Panc1 (cell line): ENCODE measurements around the gene RBM10. TPM values are rescaled to one million over a fixed set of nuclear protein-coding genes. Genes with fewer than 3 reads are reported as not detected.
"Not testable (repeated sequence)": the region's sequence is repeated elsewhere in the genome, so short reads cannot be mapped to it uniquely, and the experiment has no call there.

Experiments used
- ATAC-seq: fragments of 200-7000 bp; cut with Tn5 transposase; 2 replicates; pipeline ENCODE4 v1.9.1; 2020; ENCODE audit warnings: mild to moderate bottlenecking, moderate library complexity
- BruUV-seq: library from RNA; stranded (reverse); fragments of 400-500 nt; replicated peaks from 2 replicates; lab custom pipeline; 2021; lab: Mats Ljungman, UMichigan
- CTCF ChIA-PET: fragments of 300-600 bp; sonication (Branson Sonifier 250); formaldehyde crosslinking; loops from one replicate; lab custom pipeline; 2022; ENCODE audit warnings: antibody characterized with exemption; lab: Charles Lee
- POLR2A ChIA-PET: fragments of 300-600 bp; sonication (Branson Sonifier 250); formaldehyde crosslinking; loops from one replicate; lab custom pipeline; 2022; ENCODE audit warnings: antibody characterized with exemption; lab: Charles Lee
- DNase-seq: peaks from one replicate; pipeline ENCODE4 v3.0.0-alpha.2; 2010; ENCODE audit warnings: low read depth, low spot score
- H3K27ac ChIP-seq: 2 replicates; pipeline ENCODE4 v1.5.1; 2011; ENCODE audit warnings: mild to moderate bottlenecking, low read length, inconsistent platforms
- H3K27me3 ChIP-seq: fragments of 200-500 bp; sonication (Bioruptor generic); 2 replicates; pipeline ENCODE4 v1.6.0; 2014; ENCODE audit warnings: low read length, inconsistent platforms; ENCODE audit not compliant: control insufficient read depth, insufficient read depth
- H3K36me3 ChIP-seq: fragments of 200-500 bp; sonication (Bioruptor generic); 2 replicates; pipeline ENCODE4 v1.5.1; 2014; ENCODE audit warnings: inconsistent platforms, mild to moderate bottlenecking, low read length, moderate library complexity; ENCODE audit not compliant: control insufficient read depth, insufficient read depth
- H3K4me1 ChIP-seq: 2 replicates; pipeline ENCODE4 v1.5.1; 2011; ENCODE audit warnings: inconsistent platforms, mild to moderate bottlenecking, low read length, moderate library complexity; ENCODE audit not compliant: control insufficient read depth, insufficient read depth
- H3K4me3 ChIP-seq, 2 experiments: 2 replicates each; pipeline ENCODE4 v1.5.1; 2011 to 2012; ENCODE audit warnings: low read depth in 2 of 2, low read length in 2 of 2, mild to moderate bottlenecking in 2 of 2, inconsistent platforms in 1 of 2, moderate library complexity in 1 of 2
- H3K9me3 ChIP-seq: fragments of 200-500 bp; sonication (Bioruptor generic); 2 replicates; pipeline ENCODE4 v1.5.1; 2014; ENCODE audit warnings: low read depth, mild to moderate bottlenecking, inconsistent platforms, low read length, moderate library complexity; ENCODE audit not compliant: control insufficient read depth, insufficient read depth
- POLR2AphosphoS5 ChIP-seq: IDR thresholded peaks from 2 replicates; pipeline ENCODE4 v1.6.1; 2012; ENCODE audit warnings: mild to moderate bottlenecking, low read depth, low read length, moderate library complexity
- SIN3A ChIP-seq: IDR thresholded peaks from 2 replicates; pipeline ENCODE4 v1.6.1; 2012; ENCODE audit warnings: low read depth, mild to moderate bottlenecking, low read length, moderate library complexity, borderline replicate concordance; ENCODE audit not compliant: insufficient read depth
- TCF7L2 ChIP-seq: IDR thresholded peaks from 2 replicates; pipeline ENCODE4 v1.6.1; 2011; ENCODE audit warnings: mild to moderate bottlenecking, low read depth, low read length, inconsistent platforms
- in situ Hi-C: cut with HindIII; loops from 2 replicates; pipeline ENCODE4 v1.10.0; 2016; ENCODE audit warnings: low sequenced_read_pairs, low pct_unique_long_range_greater_than_20kb
- intact Hi-C: fragments of 100-400 bp; cut with micrococcal nuclease; formaldehyde crosslinking; loops from one replicate; pipeline ENCODE4 v1.10.0; 2022; ENCODE audit not compliant: unreplicated experiment
- total RNA-seq: library from RNA; stranded (reverse); gene quantifications from one replicate; pipeline ENCODE4 v1.2.1, GENCODE V29; 2021; ENCODE audit not compliant: unreplicated experiment
- TF ChIP-seq, protein P1 (sequence below): fragments of 450-650 bp; IDR thresholded peaks from 2 replicates; pipeline ENCODE4 v1.5.1; 2017; ENCODE audit warnings: mild to moderate bottlenecking
- TF ChIP-seq, protein P2 (sequence below), 2 experiments: IDR thresholded peaks; 2 replicates each; pipeline ENCODE4 v1.6.1; 2011 to 2012; ENCODE audit warnings: low read depth in 2 of 2, control low read depth in 1 of 2, low read length in 1 of 2, mild to moderate bottlenecking in 1 of 2, moderate library complexity in 1 of 2; ENCODE audit not compliant: insufficient read depth in 1 of 2

The RBM10 gene
- total RNA-seq, 1 experiment from 2014 or later = 47.1 TPM

DNA sequence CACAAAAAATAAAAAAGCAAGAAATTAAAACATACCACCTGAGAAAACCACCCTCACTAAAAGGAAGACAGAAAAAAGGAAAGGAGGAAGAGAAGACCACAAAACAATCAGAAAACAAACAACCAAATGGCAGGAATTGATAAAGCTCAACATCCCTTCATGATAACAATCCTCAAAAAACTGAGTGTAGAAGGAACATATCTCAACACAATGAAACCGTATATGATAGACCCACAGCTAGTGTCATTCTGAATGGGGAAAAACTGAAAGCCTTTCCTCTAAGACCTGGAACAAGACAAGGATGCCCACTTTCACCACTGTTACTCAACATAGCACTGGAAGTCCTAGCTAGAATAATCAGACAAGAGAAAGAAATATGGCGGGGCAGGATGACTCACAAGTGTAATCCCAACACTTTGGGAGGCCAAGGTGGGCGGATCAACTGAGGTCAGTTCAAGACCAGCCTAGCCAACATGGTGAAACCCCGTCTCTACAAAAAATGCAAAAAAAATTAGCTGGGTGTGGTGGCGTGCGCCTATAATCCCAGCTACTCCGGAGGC lies 28.4 kb upstream of the RBM10 start:
- ATAC-seq, CTCF ChIA-PET, H3K36me3 ChIP-seq, H3K4me3 ChIP-seq, BruUV-seq, DNase-seq, H3K27ac ChIP-seq, POLR2A ChIA-PET, intact Hi-C loops, in situ Hi-C loops, H3K9me3 ChIP-seq, H3K4me1 ChIP-seq, H3K27me3 ChIP-seq: not testable (repeated sequence)

DNA sequence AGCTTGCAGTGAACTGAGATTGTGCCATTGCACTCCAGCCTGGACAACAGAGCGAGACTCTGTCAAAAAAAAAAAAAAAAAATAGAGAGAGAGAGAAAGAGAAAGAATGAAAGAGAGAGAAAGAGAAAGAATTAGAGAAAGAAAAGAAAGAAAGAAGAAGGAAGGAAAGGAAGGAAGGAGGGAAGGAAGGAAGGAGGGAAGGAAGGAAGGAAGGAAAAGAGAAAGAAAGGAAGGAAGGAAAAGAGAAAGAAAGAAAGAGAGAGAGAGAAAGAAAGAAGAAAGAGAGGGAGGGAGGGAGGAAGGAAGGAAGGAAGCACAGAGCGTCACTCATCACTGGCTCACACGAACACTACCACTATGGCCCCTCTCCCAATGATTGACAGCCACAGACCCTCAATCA lies 20.6 kb upstream of the RBM10 start:
- H3K27ac ChIP-seq, intact Hi-C loops, BruUV-seq, POLR2A ChIA-PET, in situ Hi-C loops, ATAC-seq, DNase-seq, H3K9me3 ChIP-seq, H3K4me1 ChIP-seq, H3K36me3 ChIP-seq, H3K4me3 ChIP-seq, H3K27me3 ChIP-seq, CTCF ChIA-PET: not testable (repeated sequence)

DNA sequence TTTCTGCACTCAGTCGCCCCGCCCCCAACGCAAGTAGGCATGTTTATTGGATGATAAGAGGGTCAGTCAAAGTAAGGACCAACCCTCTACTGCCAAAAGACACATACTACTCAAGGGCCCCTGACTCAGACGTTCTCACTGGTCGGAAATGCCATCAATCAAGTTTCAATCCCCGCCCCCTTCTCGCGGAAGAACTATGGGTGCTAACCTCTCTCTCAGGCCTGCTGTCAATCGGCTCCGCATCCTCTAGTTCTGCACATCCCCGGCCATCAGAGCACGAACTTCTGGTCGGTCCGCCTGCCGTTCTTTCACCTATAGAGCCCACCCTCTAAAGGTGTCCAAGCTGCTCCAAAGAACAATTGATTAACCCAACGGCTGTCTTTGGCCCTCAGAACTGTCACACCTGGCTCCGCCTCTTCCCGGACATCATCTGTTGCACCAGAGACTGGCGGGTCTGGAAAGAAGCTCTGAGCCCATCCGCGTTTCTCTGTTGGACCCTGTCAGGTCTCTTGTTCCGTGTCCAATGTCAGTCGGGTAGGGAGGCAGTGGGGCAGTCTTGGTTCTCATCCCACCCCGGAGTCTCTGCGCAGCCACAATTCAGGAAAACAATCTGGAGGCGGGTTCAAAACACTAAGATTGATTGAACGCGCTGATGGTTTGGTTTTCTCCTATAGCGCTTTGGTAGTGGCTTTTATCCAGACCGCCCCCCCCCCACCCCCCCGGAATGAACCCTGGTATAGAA lies 15.7 kb upstream of the RBM10 start:
- DNase-seq (peak; percentile 93), ATAC-seq (peak; percentile 99)
- Histone ChIP-seq H3K9me3 (no peaks in the 10 kb centered on the region), H3K27me3 (no peaks in the 10 kb centered on the region), H3K4me3 (peak overlapping the region; percentile 69 to 83), H3K36me3 (no peaks in the 10 kb centered on the region), H3K27ac (peak overlapping the region; percentile 75), H3K4me1 (no peaks in the 10 kb centered on the region)
- BruUV-seq = no TSS peak
- in situ Hi-C loops = no loop called here
- intact Hi-C loops = no loop called here
- ChIA-PET POLR2A (interaction anchor here (0.6 to 0.7 kb wide), 2 partner anchors 142 to 495 kb away, joined by 3 read pairs; no protein-coding TSS in a partner anchor), CTCF (no interaction called here)
- TF ChIP-seq SIN3A = 0 out of 2 replicates have a peak, but pooled peaks have one; percentile 72
- TF ChIP-seq POLR2AphosphoS5 = peak; percentile 70
- TF ChIP-seq, protein P1, sequence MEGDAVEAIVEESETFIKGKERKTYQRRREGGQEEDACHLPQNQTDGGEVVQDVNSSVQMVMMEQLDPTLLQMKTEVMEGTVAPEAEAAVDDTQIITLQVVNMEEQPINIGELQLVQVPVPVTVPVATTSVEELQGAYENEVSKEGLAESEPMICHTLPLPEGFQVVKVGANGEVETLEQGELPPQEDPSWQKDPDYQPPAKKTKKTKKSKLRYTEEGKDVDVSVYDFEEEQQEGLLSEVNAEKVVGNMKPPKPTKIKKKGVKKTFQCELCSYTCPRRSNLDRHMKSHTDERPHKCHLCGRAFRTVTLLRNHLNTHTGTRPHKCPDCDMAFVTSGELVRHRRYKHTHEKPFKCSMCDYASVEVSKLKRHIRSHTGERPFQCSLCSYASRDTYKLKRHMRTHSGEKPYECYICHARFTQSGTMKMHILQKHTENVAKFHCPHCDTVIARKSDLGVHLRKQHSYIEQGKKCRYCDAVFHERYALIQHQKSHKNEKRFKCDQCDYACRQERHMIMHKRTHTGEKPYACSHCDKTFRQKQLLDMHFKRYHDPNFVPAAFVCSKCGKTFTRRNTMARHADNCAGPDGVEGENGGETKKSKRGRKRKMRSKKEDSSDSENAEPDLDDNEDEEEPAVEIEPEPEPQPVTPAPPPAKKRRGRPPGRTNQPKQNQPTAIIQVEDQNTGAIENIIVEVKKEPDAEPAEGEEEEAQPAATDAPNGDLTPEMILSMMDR = no peak
- no peak for TF ChIP-seq TCF7L2
- TF ChIP-seq, protein P2, sequence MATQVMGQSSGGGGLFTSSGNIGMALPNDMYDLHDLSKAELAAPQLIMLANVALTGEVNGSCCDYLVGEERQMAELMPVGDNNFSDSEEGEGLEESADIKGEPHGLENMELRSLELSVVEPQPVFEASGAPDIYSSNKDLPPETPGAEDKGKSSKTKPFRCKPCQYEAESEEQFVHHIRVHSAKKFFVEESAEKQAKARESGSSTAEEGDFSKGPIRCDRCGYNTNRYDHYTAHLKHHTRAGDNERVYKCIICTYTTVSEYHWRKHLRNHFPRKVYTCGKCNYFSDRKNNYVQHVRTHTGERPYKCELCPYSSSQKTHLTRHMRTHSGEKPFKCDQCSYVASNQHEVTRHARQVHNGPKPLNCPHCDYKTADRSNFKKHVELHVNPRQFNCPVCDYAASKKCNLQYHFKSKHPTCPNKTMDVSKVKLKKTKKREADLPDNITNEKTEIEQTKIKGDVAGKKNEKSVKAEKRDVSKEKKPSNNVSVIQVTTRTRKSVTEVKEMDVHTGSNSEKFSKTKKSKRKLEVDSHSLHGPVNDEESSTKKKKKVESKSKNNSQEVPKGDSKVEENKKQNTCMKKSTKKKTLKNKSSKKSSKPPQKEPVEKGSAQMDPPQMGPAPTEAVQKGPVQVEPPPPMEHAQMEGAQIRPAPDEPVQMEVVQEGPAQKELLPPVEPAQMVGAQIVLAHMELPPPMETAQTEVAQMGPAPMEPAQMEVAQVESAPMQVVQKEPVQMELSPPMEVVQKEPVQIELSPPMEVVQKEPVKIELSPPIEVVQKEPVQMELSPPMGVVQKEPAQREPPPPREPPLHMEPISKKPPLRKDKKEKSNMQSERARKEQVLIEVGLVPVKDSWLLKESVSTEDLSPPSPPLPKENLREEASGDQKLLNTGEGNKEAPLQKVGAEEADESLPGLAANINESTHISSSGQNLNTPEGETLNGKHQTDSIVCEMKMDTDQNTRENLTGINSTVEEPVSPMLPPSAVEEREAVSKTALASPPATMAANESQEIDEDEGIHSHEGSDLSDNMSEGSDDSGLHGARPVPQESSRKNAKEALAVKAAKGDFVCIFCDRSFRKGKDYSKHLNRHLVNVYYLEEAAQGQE (IDR thresholded peaks at IDR 0.05; ENCODE audit: insufficient read depth in 1 of 2, low read depth in 2 of 2, low read length in 1 of 2) = no peak
